Tibial nerve (tissue), 4 donors: ENCODE results near the gene PHACTR1. TPM values are rescaled to one million over a fixed set of nuclear protein-coding genes. Genes with fewer than 3 reads are reported as not detected.

Source experiments
- DNase-seq, 2 donors: peaks; one replicate each; pipeline ENCODE4 v3.0.0-alpha.2; 2019; ENCODE audit warnings: low spot score in 2 of 2
- H3K27ac ChIP-seq, 4 donors: fragments of 200-600 bp; sonication (generic) in 3 of 4; one replicate each; pipeline ENCODE4 v1.5.1; 2017 to 2019; ENCODE audit warnings: mild to moderate bottlenecking in 1 of 4
- H3K27me3 ChIP-seq, 2 donors: fragments of 200-600 bp; sonication (generic) in 1 of 2; one replicate each; pipeline versions ENCODE4 v1.5.1 to v1.6.0; 2017 to 2019
- H3K36me3 ChIP-seq, 3 donors: fragments of 200-600 bp; sonication (generic); one replicate each; pipeline ENCODE4 v1.5.1; 2018 to 2019
- H3K4me1 ChIP-seq, 4 donors: fragments of 200-600 bp; sonication (generic) in 3 of 4; one replicate each; pipeline ENCODE4 v1.5.1; 2017 to 2019
- H3K4me3 ChIP-seq, 4 donors: fragments of 200-600 bp; sonication (generic) in 3 of 4; one replicate each; pipeline ENCODE4 v1.5.1; 2017 to 2019; ENCODE audit warnings: mild to moderate bottlenecking in 1 of 4, moderate library complexity in 1 of 4
- H3K9me3 ChIP-seq, 4 donors: fragments of 200-600 bp; sonication (generic) in 3 of 4; one replicate each; pipeline ENCODE4 v1.5.1; 2017 to 2019
- EP300 ChIP-seq, 2 donors: sonication (generic); formaldehyde crosslinking; IDR thresholded peaks; one replicate each; pipeline ENCODE4 v1.6.1; 2017; ENCODE audit warnings: antibody characterized with exemption in 2 of 2, mild to moderate bottlenecking in 1 of 2
- POLR2A ChIP-seq, 2 donors: fragments of 450-650 bp; IDR thresholded peaks; one replicate each; pipeline ENCODE4 v1.6.1; 2017; ENCODE audit warnings: antibody characterized with exemption in 2 of 2, mild to moderate bottlenecking in 2 of 2, moderate library complexity in 2 of 2
- WGBS, 2 donors: methylation state at CpG; one replicate each; pipeline ENCODE4 v1.1.5; 2018; 5-methylcytosine and 5-hydroxymethylcytosine counted together
- total RNA-seq, 4 donors: library from RNA; depleted of rRNA; stranded (reverse); fragments of >200 nt; gene quantifications; one replicate each; pipeline ENCODE4 v1.1.0, GENCODE V29; 2016
- TF ChIP-seq, protein P1 (sequence below), 5 experiments: fragments of 200-600 bp in 3 of 5; fragments of 450-650 bp in 2 of 5; sonication (generic) in 3 of 5; IDR thresholded peaks; one replicate each; pipeline ENCODE4 v1.5.1; 2016 to 2019; ENCODE audit warnings: antibody characterized with exemption in 5 of 5, mild to moderate bottlenecking in 3 of 5, moderate library complexity in 2 of 5

The PHACTR1 gene
- total RNA-seq, 4 donors from 2014 or later, result 1.5 to 2.7 (median 1.6) TPM

DNA sequence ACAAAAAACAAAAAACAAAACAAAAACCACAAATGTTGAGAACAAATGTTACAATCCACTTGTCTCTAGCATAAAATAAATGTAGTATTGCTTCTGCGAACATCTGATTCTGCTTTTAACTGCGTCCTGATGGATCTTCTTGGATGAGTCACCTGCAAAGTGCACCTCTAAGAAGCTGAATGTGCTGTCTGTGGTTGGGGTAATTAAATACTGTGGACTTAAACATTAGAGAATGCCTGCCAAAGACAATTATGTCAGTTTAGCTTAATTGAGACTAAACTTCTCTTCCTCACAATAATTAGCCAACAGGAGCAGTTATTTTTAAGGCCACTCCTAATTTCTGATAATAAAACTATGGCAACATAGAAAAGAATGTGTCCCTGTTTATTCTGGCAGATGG, 253.4 kb downstream of the PHACTR1 start:
- WGBS, 2 donors, result 94% methylated on average over 2 of the region's 2 CpGs
- TF ChIP-seq EP300 (IDR thresholded peaks at IDR 0.05), result no peak
- TF ChIP-seq POLR2A (IDR thresholded peaks at IDR 0.05), result no peak
- TF ChIP-seq, protein P1, sequence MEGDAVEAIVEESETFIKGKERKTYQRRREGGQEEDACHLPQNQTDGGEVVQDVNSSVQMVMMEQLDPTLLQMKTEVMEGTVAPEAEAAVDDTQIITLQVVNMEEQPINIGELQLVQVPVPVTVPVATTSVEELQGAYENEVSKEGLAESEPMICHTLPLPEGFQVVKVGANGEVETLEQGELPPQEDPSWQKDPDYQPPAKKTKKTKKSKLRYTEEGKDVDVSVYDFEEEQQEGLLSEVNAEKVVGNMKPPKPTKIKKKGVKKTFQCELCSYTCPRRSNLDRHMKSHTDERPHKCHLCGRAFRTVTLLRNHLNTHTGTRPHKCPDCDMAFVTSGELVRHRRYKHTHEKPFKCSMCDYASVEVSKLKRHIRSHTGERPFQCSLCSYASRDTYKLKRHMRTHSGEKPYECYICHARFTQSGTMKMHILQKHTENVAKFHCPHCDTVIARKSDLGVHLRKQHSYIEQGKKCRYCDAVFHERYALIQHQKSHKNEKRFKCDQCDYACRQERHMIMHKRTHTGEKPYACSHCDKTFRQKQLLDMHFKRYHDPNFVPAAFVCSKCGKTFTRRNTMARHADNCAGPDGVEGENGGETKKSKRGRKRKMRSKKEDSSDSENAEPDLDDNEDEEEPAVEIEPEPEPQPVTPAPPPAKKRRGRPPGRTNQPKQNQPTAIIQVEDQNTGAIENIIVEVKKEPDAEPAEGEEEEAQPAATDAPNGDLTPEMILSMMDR (IDR thresholded peaks at IDR 0.05), result no peak
- no peaks in the 10 kb centered on the region for H3K27me3 ChIP-seq

GRCh38 chr6:12973386-12973785, 256.8 kb downstream of the PHACTR1 start:
- no peak overlapping the region for H3K27ac ChIP-seq
- TF ChIP-seq, protein P1 (IDR thresholded peaks at IDR 0.05), result no peak
- TF ChIP-seq POLR2A (IDR thresholded peaks at IDR 0.05), result no peak
- no peak for TF ChIP-seq EP300 (IDR thresholded peaks at IDR 0.05)
- no peaks in the 10 kb centered on the region for H3K9me3 ChIP-seq
- no peaks in the 10 kb centered on the region for H3K36me3 ChIP-seq
- no peak overlapping the region for H3K4me3 ChIP-seq
- H3K4me1 ChIP-seq, result no peaks in the 10 kb centered on the region
- WGBS, 2 donors, result 40 to 50% methylated on average over 4 of the region's 4 CpGs
- no peak for DNase-seq
- no peaks in the 10 kb centered on the region for H3K27me3 ChIP-seq

More for the DNA sequence above, 253.4 kb downstream of the PHACTR1 start:
- DNase-seq, result no peak
- H3K36me3 ChIP-seq, result no peaks in the 10 kb centered on the region
- H3K9me3 ChIP-seq, result no peaks in the 10 kb centered on the region
- H3K4me3 ChIP-seq, result no peak overlapping the region
- peaks cover 0 to 3% (median 0%) of the 10 kb centered on the region in 4 donors for H3K4me1 ChIP-seq
- no peak overlapping the region for H3K27ac ChIP-seq

DNA sequence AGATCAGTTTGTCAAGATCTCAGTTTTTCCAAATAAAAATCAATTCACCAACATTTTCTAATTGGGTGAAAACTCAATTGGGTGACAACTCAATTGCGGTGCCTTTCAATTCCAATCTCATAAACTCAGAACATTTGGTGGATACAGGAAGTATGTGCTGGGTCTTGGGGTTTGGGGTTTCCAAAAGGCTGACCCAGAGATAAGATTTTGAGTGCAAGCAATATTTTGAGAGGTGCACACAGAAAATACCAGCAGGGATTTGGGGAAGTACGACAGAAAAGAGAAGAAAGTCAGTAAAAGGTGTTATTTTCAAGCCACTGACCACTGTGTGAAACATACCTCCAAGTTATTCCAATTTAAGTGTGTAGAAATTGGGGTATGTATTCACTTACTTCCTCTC, 258.0 kb downstream of the PHACTR1 start:
- WGBS, 2 donors, result 84 to 87% methylated on average over 2 of the region's 2 CpGs
- H3K4me3 ChIP-seq, result no peak overlapping the region
- TF ChIP-seq POLR2A (IDR thresholded peaks at IDR 0.05) (no peak), EP300 (IDR thresholded peaks at IDR 0.05) (no peak)
- TF ChIP-seq, protein P1 (IDR thresholded peaks at IDR 0.05), result no peak
- H3K27me3 ChIP-seq, result no peaks in the 10 kb centered on the region
- no peak overlapping the region for H3K27ac ChIP-seq
- no peak for DNase-seq
- no peaks in the 10 kb centered on the region for H3K9me3 ChIP-seq
- H3K4me1 ChIP-seq, result no peaks in the 10 kb centered on the region
- no peaks in the 10 kb centered on the region for H3K36me3 ChIP-seq

DNA sequence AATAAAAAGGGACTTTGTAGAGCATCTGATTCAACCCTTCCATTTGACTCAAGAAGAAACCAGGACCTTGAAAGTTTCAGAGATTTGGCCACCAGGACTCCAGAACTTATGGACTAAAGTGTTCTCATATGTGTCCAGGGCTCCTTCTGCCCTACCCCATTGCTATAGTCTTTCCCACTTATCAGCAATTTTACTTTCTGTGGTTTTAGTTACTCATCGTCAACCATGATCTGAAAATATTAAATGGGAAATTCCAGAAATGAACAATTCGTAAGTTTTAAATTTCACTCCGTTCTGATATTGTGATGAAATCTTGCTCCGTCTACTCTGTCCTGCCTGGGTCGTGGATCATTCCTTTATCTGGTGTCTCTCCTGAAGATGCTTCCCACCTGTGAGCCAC, 259.8 kb downstream of the PHACTR1 start:
- H3K9me3 ChIP-seq, result peaks cover 0 to 4% (median 0%) of the 10 kb centered on the region in 4 donors
- WGBS, 2 donors, result 91 to 92% methylated on average over 5 of the region's 5 CpGs
- TF ChIP-seq POLR2A (IDR thresholded peaks at IDR 0.05) (no peak), EP300 (IDR thresholded peaks at IDR 0.05) (no peak)
- TF ChIP-seq, protein P1 (IDR thresholded peaks at IDR 0.05), result no peak
- no peaks in the 10 kb centered on the region for H3K4me1 ChIP-seq
- no peaks in the 10 kb centered on the region for H3K27me3 ChIP-seq
- no peaks in the 10 kb centered on the region for H3K36me3 ChIP-seq
- DNase-seq, result no peak
- H3K4me3 ChIP-seq, result no peak overlapping the region
- H3K27ac ChIP-seq, result no peak overlapping the region

DNA sequence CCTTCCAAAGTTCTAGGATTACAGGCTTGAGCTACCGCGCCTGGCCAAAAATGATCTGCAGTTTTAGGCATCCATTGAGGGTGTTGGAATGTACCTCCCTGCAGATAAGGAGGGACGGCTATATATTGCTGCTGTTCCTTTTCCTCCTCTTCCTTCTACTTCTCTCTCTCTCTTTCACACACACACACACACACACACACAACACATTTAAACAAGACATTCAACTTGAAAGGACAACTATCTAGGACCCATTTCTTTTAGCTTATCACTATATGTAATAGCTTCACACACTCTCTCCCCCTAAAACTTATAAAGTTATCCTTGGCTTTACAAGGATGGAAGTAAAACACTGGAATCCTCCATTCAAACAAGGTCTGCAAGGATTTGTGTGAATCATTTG, 260.6 kb downstream of the PHACTR1 start:
- no peak for DNase-seq
- no peaks in the 10 kb centered on the region for H3K4me1 ChIP-seq
- no peaks in the 10 kb centered on the region for H3K36me3 ChIP-seq
- peaks cover 0 to 4% (median 0%) of the 10 kb centered on the region in 4 donors for H3K9me3 ChIP-seq
- H3K27me3 ChIP-seq, result no peaks in the 10 kb centered on the region
- 92 to 95% methylated on average over 3 of the region's 3 CpGs for WGBS, 2 donors
- H3K27ac ChIP-seq, result no peak overlapping the region
- TF ChIP-seq EP300 (IDR thresholded peaks at IDR 0.05) (no peak), POLR2A (IDR thresholded peaks at IDR 0.05) (no peak)
- TF ChIP-seq, protein P1 (IDR thresholded peaks at IDR 0.05), result no peak
- H3K4me3 ChIP-seq, result no peak overlapping the region
